ENCODE measurements around the gene RCC2. TPM values are rescaled to one million over a fixed set of nuclear protein-coding genes. Genes with fewer than 3 reads are reported as not detected.
A peak's percentile ranks its signal among the peaks of the same experiment; 100 is the strongest.
"Not testable (repeated sequence)": the region's sequence is repeated elsewhere in the genome, so short reads cannot be mapped to it uniquely, and the experiment has no call there.

Gene RCC2
- polyA plus RNA-seq, 1 donor (not counting 4 experiments of a cell fraction or from before 2014, with no cell fraction given), result 45.2 TPM

GRCh38 chr1:17485281-17485680 is 45.8 kb upstream of the RCC2 start:
- H3K79me2 ChIP-seq (ENCODE audit: control insufficient read depth, insufficient read depth, low read length), result no peaks in the 10 kb centered on the region
- no peaks in the 10 kb centered on the region for H3K36me3 ChIP-seq (ENCODE audit: control insufficient read depth in 2 of 2, extremely low read depth in 1 of 2, insufficient read depth in 2 of 2, low read length in 2 of 2)
- no peaks in the 10 kb centered on the region for H3K9me1 ChIP-seq (ENCODE audit: control insufficient read depth, extremely low read depth, insufficient read depth, low read length)
- no peaks in the 10 kb centered on the region for H3K27me3 ChIP-seq (ENCODE audit: control insufficient read depth, extremely low read depth, insufficient read depth, low read length)
- H4K20me1 ChIP-seq (ENCODE audit: control insufficient read depth, extremely low read depth, insufficient read depth, low read length), result no peaks in the 10 kb centered on the region
- H3K9ac ChIP-seq (ENCODE audit: control insufficient read depth, extremely low read depth, insufficient read depth, low read length), result no peak overlapping the region
- no peaks in the 10 kb centered on the region for H3K9me3 ChIP-seq (ENCODE audit: control insufficient read depth, low read depth, low read length)
- H3K4me1 ChIP-seq (ENCODE audit: control insufficient read depth, extremely low read depth, insufficient read depth, low read length), result peaks cover 4% of the 10 kb centered on the region
- DNase-seq (ENCODE audit: low read depth, low spot score), result no peak
- TF ChIP-seq, protein P1, sequence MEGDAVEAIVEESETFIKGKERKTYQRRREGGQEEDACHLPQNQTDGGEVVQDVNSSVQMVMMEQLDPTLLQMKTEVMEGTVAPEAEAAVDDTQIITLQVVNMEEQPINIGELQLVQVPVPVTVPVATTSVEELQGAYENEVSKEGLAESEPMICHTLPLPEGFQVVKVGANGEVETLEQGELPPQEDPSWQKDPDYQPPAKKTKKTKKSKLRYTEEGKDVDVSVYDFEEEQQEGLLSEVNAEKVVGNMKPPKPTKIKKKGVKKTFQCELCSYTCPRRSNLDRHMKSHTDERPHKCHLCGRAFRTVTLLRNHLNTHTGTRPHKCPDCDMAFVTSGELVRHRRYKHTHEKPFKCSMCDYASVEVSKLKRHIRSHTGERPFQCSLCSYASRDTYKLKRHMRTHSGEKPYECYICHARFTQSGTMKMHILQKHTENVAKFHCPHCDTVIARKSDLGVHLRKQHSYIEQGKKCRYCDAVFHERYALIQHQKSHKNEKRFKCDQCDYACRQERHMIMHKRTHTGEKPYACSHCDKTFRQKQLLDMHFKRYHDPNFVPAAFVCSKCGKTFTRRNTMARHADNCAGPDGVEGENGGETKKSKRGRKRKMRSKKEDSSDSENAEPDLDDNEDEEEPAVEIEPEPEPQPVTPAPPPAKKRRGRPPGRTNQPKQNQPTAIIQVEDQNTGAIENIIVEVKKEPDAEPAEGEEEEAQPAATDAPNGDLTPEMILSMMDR (optimal IDR thresholded peaks at IDR 0.05 in 1 of 3, IDR thresholded peaks at IDR 0.05 in 1 of 3, conservative IDR thresholded peaks at IDR 0.05 in 1 of 3; ENCODE audit: extremely low read depth in 1 of 3, insufficient read depth in 2 of 3, low read length in 3 of 3), result peak; percentile 42 to 82 (median 47)
- TF ChIP-seq EZH2 (IDR thresholded peaks at IDR 0.05; ENCODE audit: low read length), result no peak
- no peak overlapping the region for H3K4me2 ChIP-seq (ENCODE audit: control insufficient read depth, extremely low read depth, insufficient read depth, low read depth, low read length)
- no peak for FAIRE-seq
- no peak overlapping the region for H3K4me3 ChIP-seq (ENCODE audit: control insufficient read depth in 2 of 3, extremely low read depth in 1 of 3, insufficient read depth in 2 of 3, low read depth in 1 of 3, low read length in 3 of 3)
- H2AFZ ChIP-seq (ENCODE audit: control insufficient read depth, low read length), result no peak overlapping the region
- H3K27ac ChIP-seq (ENCODE audit: control insufficient read depth, insufficient read depth, low read length), result no peak overlapping the region
- dilution Hi-C loops (cut with MboI; ENCODE audit: extremely low pct_ligation_motif_present, low sequenced_read_pairs), result no loop called here

DNA sequence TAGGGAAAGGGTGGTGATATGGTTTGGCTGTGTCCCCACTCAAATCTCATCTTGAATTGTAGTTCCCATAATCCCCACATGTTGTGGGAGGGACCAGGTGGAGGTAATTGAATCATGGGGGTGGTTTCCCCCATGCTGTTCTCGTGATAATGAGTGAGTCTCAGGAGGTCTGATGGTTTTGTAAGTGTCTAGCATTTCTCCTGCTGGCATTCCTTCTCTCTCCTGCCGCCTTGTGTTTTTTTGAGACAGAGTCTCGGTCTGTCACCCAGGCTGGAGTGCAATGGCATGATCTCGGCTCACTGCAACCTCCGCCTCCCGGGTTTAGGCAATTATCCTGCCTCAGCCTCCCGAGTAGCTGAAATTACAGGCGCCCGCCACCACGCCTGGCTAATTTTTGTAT is 42.5 kb upstream of the RCC2 start:
- H3K4me1 ChIP-seq (ENCODE audit: control insufficient read depth, extremely low read depth, insufficient read depth, low read length); H3K79me2 ChIP-seq (ENCODE audit: control insufficient read depth, insufficient read depth, low read length); H3K4me3 ChIP-seq (ENCODE audit: control insufficient read depth in 2 of 3, extremely low read depth in 1 of 3, insufficient read depth in 2 of 3, low read depth in 1 of 3, low read length in 3 of 3); H3K9me3 ChIP-seq (ENCODE audit: control insufficient read depth, low read depth, low read length); H3K27me3 ChIP-seq (ENCODE audit: control insufficient read depth, extremely low read depth, insufficient read depth, low read length); FAIRE-seq; dilution Hi-C loops (cut with MboI; ENCODE audit: extremely low pct_ligation_motif_present, low sequenced_read_pairs); H3K9ac ChIP-seq (ENCODE audit: control insufficient read depth, extremely low read depth, insufficient read depth, low read length); H3K36me3 ChIP-seq (ENCODE audit: control insufficient read depth in 2 of 2, extremely low read depth in 1 of 2, insufficient read depth in 2 of 2, low read length in 2 of 2); H2AFZ ChIP-seq (ENCODE audit: control insufficient read depth, low read length); H3K9me1 ChIP-seq (ENCODE audit: control insufficient read depth, extremely low read depth, insufficient read depth, low read length); DNase-seq (ENCODE audit: low read depth, low spot score); H3K4me2 ChIP-seq (ENCODE audit: control insufficient read depth, extremely low read depth, insufficient read depth, low read depth, low read length); H3K27ac ChIP-seq (ENCODE audit: control insufficient read depth, insufficient read depth, low read length); H4K20me1 ChIP-seq (ENCODE audit: control insufficient read depth, extremely low read depth, insufficient read depth, low read length): not testable (repeated sequence)

- Histone ChIP-seq H3K9me1 (ENCODE audit: control insufficient read depth, extremely low read depth, insufficient read depth, low read length) (no peaks in the 10 kb centered on the region), H3K9me3 (ENCODE audit: control insufficient read depth, low read depth, low read length) (no peaks in the 10 kb centered on the region)
Observed at GRCh38 chr1:17480846-17481245, 41.4 kb upstream of the RCC2 start.

More at GRCh38 chr1:17480846-17481245, 41.4 kb upstream of the RCC2 start:
- Histone ChIP-seq H3K27me3 (ENCODE audit: control insufficient read depth, extremely low read depth, insufficient read depth, low read length) (no peaks in the 10 kb centered on the region), H2AFZ (ENCODE audit: control insufficient read depth, low read length) (no peak overlapping the region), H3K27ac (ENCODE audit: control insufficient read depth, insufficient read depth, low read length) (no peak overlapping the region), H3K4me1 (ENCODE audit: control insufficient read depth, extremely low read depth, insufficient read depth, low read length) (peaks cover 3% of the 10 kb centered on the region), H3K79me2 (ENCODE audit: control insufficient read depth, insufficient read depth, low read length) (no peaks in the 10 kb centered on the region), H3K4me2 (ENCODE audit: control insufficient read depth, extremely low read depth, insufficient read depth, low read depth, low read length) (no peak overlapping the region), H4K20me1 (ENCODE audit: control insufficient read depth, extremely low read depth, insufficient read depth, low read length) (no peaks in the 10 kb centered on the region), H3K36me3 (ENCODE audit: control insufficient read depth in 2 of 2, extremely low read depth in 1 of 2, insufficient read depth in 2 of 2, low read length in 2 of 2) (no peaks in the 10 kb centered on the region), H3K9ac (ENCODE audit: control insufficient read depth, extremely low read depth, insufficient read depth, low read length) (no peak overlapping the region), H3K4me3 (ENCODE audit: control insufficient read depth in 2 of 3, extremely low read depth in 1 of 3, insufficient read depth in 2 of 3, low read depth in 1 of 3, low read length in 3 of 3) (no peak overlapping the region)
- DNase-seq (ENCODE audit: low read depth, low spot score) (no peak), FAIRE-seq (no peak)
- TF ChIP-seq, protein P1 (optimal IDR thresholded peaks at IDR 0.05 in 1 of 3, IDR thresholded peaks at IDR 0.05 in 1 of 3, conservative IDR thresholded peaks at IDR 0.05 in 1 of 3; ENCODE audit: extremely low read depth in 1 of 3, insufficient read depth in 2 of 3, low read length in 3 of 3), result no peak
- dilution Hi-C loops (cut with MboI; ENCODE audit: extremely low pct_ligation_motif_present, low sequenced_read_pairs), result no loop called here

Data from keratinocyte (primary cell).